IPS-20b (cell line): ENCODE results near the gene CALU.

Experiments used
- H3K27ac ChIP-seq: one replicate; pipeline ENCODE4 v1.5.1; 2013; ENCODE audit warnings: low read length
- H3K27me3 ChIP-seq: 2 replicates; pipeline ENCODE4 v1.6.1; 2013; ENCODE audit warnings: mild to moderate bottlenecking, low read length, inconsistent platforms; ENCODE audit not compliant: insufficient read depth
- H3K36me3 ChIP-seq: 2 replicates; pipeline ENCODE4 v1.6.1; 2013; ENCODE audit warnings: low read depth, mild to moderate bottlenecking, inconsistent platforms, low read length, moderate library complexity; ENCODE audit not compliant: insufficient read depth
- H3K4me1 ChIP-seq: 2 replicates; pipeline ENCODE4 v1.6.1; 2013; ENCODE audit warnings: mild to moderate bottlenecking, control low read depth, inconsistent platforms, low read length, moderate library complexity; ENCODE audit not compliant: insufficient read depth
- H3K4me3 ChIP-seq: 2 replicates; pipeline ENCODE4 v1.5.1; 2013; ENCODE audit warnings: mild to moderate bottlenecking, low read length, inconsistent platforms
- H3K9ac ChIP-seq: 2 replicates; pipeline ENCODE4 v1.6.1; 2013; ENCODE audit warnings: low read depth, mild to moderate bottlenecking, inconsistent platforms, low read length, moderate library complexity
- H3K9me3 ChIP-seq: 2 replicates; pipeline ENCODE4 v1.6.1; 2013; ENCODE audit warnings: mild to moderate bottlenecking, low read depth, low read length, inconsistent platforms; ENCODE audit not compliant: insufficient read depth

CALU gene

GRCh38 chr7:128705891-128706333 lies 33.2 kb upstream of the CALU start:
- Histone ChIP-seq H3K4me1 (peaks cover 12% of the 10 kb centered on the region), H3K27me3 (no peaks in the 10 kb centered on the region), H3K9me3 (peaks cover under 1% of the 10 kb centered on the region; the same call in 1 of the 2 replicates), H3K4me3 (no peak overlapping the region), H3K27ac (no peak overlapping the region), H3K9ac (no peak overlapping the region), H3K36me3 (no peaks in the 10 kb centered on the region)

- no peak overlapping the region for H3K27ac ChIP-seq
- no peaks in the 10 kb centered on the region for H3K9me3 ChIP-seq
- H3K4me1 ChIP-seq = peaks cover 12% of the 10 kb centered on the region
- no peak overlapping the region for H3K4me3 ChIP-seq
- no peaks in the 10 kb centered on the region for H3K27me3 ChIP-seq
- H3K36me3 ChIP-seq = no peaks in the 10 kb centered on the region
- peak overlapping the region; percentile 70; the same call in 1 of the 2 replicates for H3K9ac ChIP-seq
These were observed 31.4 kb upstream of the CALU start for GRCh38 chr7:128707752-128708151.

GRCh38 chr7:128708235-128708634 lies 30.9 kb upstream of the CALU start:
- H3K4me1 ChIP-seq = peaks cover 12% of the 10 kb centered on the region
- no peaks in the 10 kb centered on the region for H3K9me3 ChIP-seq
- peak overlapping the region; percentile 21 for H3K27ac ChIP-seq
- H3K9ac ChIP-seq = peak overlapping the region; percentile 70; the same call in 1 of the 2 replicates
- H3K36me3 ChIP-seq = no peaks in the 10 kb centered on the region
- no peaks in the 10 kb centered on the region for H3K27me3 ChIP-seq
- peak overlapping the region; percentile 42; the same call in 1 of the 2 replicates for H3K4me3 ChIP-seq

- H3K4me3 ChIP-seq = peak overlapping the region; percentile 42; the same call in 1 of the 2 replicates
- peaks cover 12% of the 10 kb centered on the region for H3K4me1 ChIP-seq
- H3K27me3 ChIP-seq = no peaks in the 10 kb centered on the region
- no peaks in the 10 kb centered on the region for H3K9me3 ChIP-seq
- no peaks in the 10 kb centered on the region for H3K36me3 ChIP-seq
- peak overlapping the region; percentile 70; the same call in 1 of the 2 replicates for H3K9ac ChIP-seq
- peak overlapping the region; percentile 21 for H3K27ac ChIP-seq
These were observed 30.3 kb upstream of the CALU start for GRCh38 chr7:128708824-128709223.

GRCh38 chr7:128710481-128710880 lies 28.7 kb upstream of the CALU start:
- Histone ChIP-seq H3K4me3 (no peak overlapping the region), H3K4me1 (peaks cover 9% of the 10 kb centered on the region), H3K27ac (no peak overlapping the region), H3K36me3 (no peaks in the 10 kb centered on the region), H3K27me3 (no peaks in the 10 kb centered on the region), H3K9me3 (no peaks in the 10 kb centered on the region), H3K9ac (no peak overlapping the region)

GRCh38 chr7:128713794-128714193 lies 25.4 kb upstream of the CALU start:
- H3K36me3 ChIP-seq = no peaks in the 10 kb centered on the region
- no peak overlapping the region for H3K4me3 ChIP-seq
- H3K27me3 ChIP-seq = no peaks in the 10 kb centered on the region
- H3K4me1 ChIP-seq = peaks cover 3% of the 10 kb centered on the region; the same call in 1 of the 2 replicates
- H3K27ac ChIP-seq = no peak overlapping the region
- no peak overlapping the region for H3K9ac ChIP-seq
- no peaks in the 10 kb centered on the region for H3K9me3 ChIP-seq

GRCh38 chr7:128714701-128715495 lies 24.3 kb upstream of the CALU start:
- Histone ChIP-seq H3K27ac (no peak overlapping the region), H3K4me1 (no peaks in the 10 kb centered on the region), H3K36me3 (no peaks in the 10 kb centered on the region), H3K9ac (no peak overlapping the region), H3K27me3 (no peaks in the 10 kb centered on the region), H3K9me3 (no peaks in the 10 kb centered on the region), H3K4me3 (no peak overlapping the region)

- Histone ChIP-seq H3K4me1 (no peaks in the 10 kb centered on the region), H3K27ac (no peak overlapping the region), H3K9me3 (no peaks in the 10 kb centered on the region), H3K9ac (no peak overlapping the region), H3K27me3 (no peaks in the 10 kb centered on the region), H3K36me3 (no peaks in the 10 kb centered on the region), H3K4me3 (no peak overlapping the region)
These were observed 20.1 kb upstream of the CALU start for GRCh38 chr7:128718967-128719642.

GRCh38 chr7:128721376-128721775 lies 17.8 kb upstream of the CALU start:
- Histone ChIP-seq H3K4me1 (no peaks in the 10 kb centered on the region), H3K9ac (no peak overlapping the region), H3K36me3 (no peaks in the 10 kb centered on the region), H3K27me3 (no peaks in the 10 kb centered on the region), H3K27ac (no peak overlapping the region), H3K4me3 (no peak overlapping the region), H3K9me3 (no peaks in the 10 kb centered on the region)

GRCh38 chr7:128724743-128725142 lies 14.4 kb upstream of the CALU start:
- Histone ChIP-seq H3K4me3 (no peak overlapping the region), H3K9ac (no peak overlapping the region), H3K9me3 (no peaks in the 10 kb centered on the region), H3K36me3 (no peaks in the 10 kb centered on the region), H3K27ac (no peak overlapping the region), H3K4me1 (no peaks in the 10 kb centered on the region), H3K27me3 (no peaks in the 10 kb centered on the region)

- Histone ChIP-seq H3K9ac (no peak overlapping the region), H3K4me3 (no peak overlapping the region), H3K9me3 (no peaks in the 10 kb centered on the region), H3K27ac (no peak overlapping the region), H3K36me3 (no peaks in the 10 kb centered on the region), H3K4me1 (no peaks in the 10 kb centered on the region), H3K27me3 (no peaks in the 10 kb centered on the region)
These were observed 13.6 kb upstream of the CALU start for GRCh38 chr7:128725531-128725930.
